ENCODE measurements around the gene STK31.

DNA sequence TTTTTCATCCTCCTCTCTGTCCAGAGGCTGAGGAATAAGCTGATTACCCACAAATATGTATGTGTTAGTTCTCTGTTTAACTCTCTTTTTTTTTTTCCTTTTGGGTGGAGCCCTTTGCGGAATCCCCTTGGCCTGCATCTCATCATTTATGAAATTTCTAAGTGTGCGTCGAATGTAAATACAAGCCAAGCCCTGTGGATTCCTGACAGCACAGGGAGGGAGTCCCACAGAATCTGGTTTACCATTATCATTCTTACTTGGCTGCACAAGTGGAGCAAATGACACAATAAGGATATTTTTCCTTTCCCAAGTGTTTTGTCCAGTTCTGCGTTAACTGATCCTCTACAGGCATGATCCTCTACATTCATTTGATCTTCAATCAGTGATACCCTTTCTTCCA is 11.4 kb downstream of the STK31 start:
- TF ChIP-seq ZNF510 (tag by site-specific recombination; IDR thresholded peaks at IDR 0.05; ENCODE audit: insufficient replicate concordance): no peak
- TF ChIP-seq SP2 (tag by site-specific recombination; IDR thresholded peaks at IDR 0.05): no peak
- no peak for TF ChIP-seq ZNF623 (tag by site-specific recombination; IDR thresholded peaks at IDR 0.05)
- TF ChIP-seq ZNF24 (tag by site-specific recombination; IDR thresholded peaks at IDR 0.05): no peak
- TF ChIP-seq, protein P1, sequence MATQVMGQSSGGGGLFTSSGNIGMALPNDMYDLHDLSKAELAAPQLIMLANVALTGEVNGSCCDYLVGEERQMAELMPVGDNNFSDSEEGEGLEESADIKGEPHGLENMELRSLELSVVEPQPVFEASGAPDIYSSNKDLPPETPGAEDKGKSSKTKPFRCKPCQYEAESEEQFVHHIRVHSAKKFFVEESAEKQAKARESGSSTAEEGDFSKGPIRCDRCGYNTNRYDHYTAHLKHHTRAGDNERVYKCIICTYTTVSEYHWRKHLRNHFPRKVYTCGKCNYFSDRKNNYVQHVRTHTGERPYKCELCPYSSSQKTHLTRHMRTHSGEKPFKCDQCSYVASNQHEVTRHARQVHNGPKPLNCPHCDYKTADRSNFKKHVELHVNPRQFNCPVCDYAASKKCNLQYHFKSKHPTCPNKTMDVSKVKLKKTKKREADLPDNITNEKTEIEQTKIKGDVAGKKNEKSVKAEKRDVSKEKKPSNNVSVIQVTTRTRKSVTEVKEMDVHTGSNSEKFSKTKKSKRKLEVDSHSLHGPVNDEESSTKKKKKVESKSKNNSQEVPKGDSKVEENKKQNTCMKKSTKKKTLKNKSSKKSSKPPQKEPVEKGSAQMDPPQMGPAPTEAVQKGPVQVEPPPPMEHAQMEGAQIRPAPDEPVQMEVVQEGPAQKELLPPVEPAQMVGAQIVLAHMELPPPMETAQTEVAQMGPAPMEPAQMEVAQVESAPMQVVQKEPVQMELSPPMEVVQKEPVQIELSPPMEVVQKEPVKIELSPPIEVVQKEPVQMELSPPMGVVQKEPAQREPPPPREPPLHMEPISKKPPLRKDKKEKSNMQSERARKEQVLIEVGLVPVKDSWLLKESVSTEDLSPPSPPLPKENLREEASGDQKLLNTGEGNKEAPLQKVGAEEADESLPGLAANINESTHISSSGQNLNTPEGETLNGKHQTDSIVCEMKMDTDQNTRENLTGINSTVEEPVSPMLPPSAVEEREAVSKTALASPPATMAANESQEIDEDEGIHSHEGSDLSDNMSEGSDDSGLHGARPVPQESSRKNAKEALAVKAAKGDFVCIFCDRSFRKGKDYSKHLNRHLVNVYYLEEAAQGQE (tag by site-specific recombination; IDR thresholded peaks at IDR 0.05): no peak
- no peak for TF ChIP-seq ZNF549 (tag by site-specific recombination; IDR thresholded peaks at IDR 0.05)
- TF ChIP-seq ZNF292 (tag by site-specific recombination; IDR thresholded peaks at IDR 0.05; ENCODE audit: borderline replicate concordance, low read depth): no peak
- TF ChIP-seq, protein P2, sequence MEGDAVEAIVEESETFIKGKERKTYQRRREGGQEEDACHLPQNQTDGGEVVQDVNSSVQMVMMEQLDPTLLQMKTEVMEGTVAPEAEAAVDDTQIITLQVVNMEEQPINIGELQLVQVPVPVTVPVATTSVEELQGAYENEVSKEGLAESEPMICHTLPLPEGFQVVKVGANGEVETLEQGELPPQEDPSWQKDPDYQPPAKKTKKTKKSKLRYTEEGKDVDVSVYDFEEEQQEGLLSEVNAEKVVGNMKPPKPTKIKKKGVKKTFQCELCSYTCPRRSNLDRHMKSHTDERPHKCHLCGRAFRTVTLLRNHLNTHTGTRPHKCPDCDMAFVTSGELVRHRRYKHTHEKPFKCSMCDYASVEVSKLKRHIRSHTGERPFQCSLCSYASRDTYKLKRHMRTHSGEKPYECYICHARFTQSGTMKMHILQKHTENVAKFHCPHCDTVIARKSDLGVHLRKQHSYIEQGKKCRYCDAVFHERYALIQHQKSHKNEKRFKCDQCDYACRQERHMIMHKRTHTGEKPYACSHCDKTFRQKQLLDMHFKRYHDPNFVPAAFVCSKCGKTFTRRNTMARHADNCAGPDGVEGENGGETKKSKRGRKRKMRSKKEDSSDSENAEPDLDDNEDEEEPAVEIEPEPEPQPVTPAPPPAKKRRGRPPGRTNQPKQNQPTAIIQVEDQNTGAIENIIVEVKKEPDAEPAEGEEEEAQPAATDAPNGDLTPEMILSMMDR (tag by site-specific recombination; IDR thresholded peaks at IDR 0.05): no peak

Measured in HEK293 (cell line).